K562 (cell line): ENCODE results near the gene PPP1R15B. TPM values are rescaled to one million over a fixed set of nuclear protein-coding genes. Genes with fewer than 3 reads are reported as not detected.

ENCODE experiments used
- ATAC-seq: fragments of 200-7000 bp; cut with Tn5 transposase; 3 replicates; pipeline ENCODE4 v1.9.1; 2020; ENCODE audit warnings: moderate library complexity
- BruUV-seq: library from RNA; stranded (reverse); fragments of 400-500 nt; replicated peaks from 2 replicates; lab custom pipeline; 2021; lab: Mats Ljungman, UMichigan
- CTCF ChIA-PET: fragments of 300-600 bp; formaldehyde crosslinking; extraction: SDS; loops from one replicate; lab custom pipeline; 2021; ENCODE audit warnings: low intra/inter-chr PET ratio; lab: Yijun Ruan, JAX
- POLR2A ChIA-PET: fragments of 300-600, 350-650 bp; sonication (Branson Sonifier 250); formaldehyde crosslinking; extraction: SDS; loops from one replicate; lab custom pipeline; 2021; ENCODE audit warnings: antibody characterized with exemption, inconsistent platforms; lab: Yijun Ruan, JAX
- DNase-seq, 4 experiments: peaks; one replicate each; pipeline versions ENCODE4 v3.0.0 to v3.0.0-alpha.2; 2011 to 2018; ENCODE audit warnings: low spot score in 3 of 4, mixed read lengths in 3 of 4; ENCODE audit errors: extremely low read depth in 1 of 4
- FAIRE-seq: peaks from 2 replicates; lab custom pipeline; 2011; peaks lifted over from hg19 to GRCh38; lab: Jason Lieb, UNC
- H2AFZ ChIP-seq: 2 replicates; pipeline ENCODE4 v1.6.0; 2011; ENCODE audit warnings: low read depth, low read length, control low read depth, inconsistent platforms
- H3K27ac ChIP-seq: fragments of 200-600 bp; 3 replicates; pipeline ENCODE4 v1.8.0; 2011; ENCODE audit warnings: low read depth, mild to moderate bottlenecking, control low read depth, inconsistent platforms, low read length, moderate library complexity, mixed read lengths; ENCODE audit errors: extremely low read depth
- H3K27me3 ChIP-seq, 2 experiments: fragments of 300-600 bp in 1 of 2; 2 replicates in 1 of 2; 3 replicates in 1 of 2; pipeline versions ENCODE4 v1.6.0 to v1.8.0; 2011; ENCODE audit warnings: inconsistent platforms in 2 of 2, low read length in 2 of 2, mild to moderate bottlenecking in 1 of 2, mixed read lengths in 1 of 2, moderate library complexity in 1 of 2; ENCODE audit not compliant: control insufficient read depth in 2 of 2, insufficient read depth in 2 of 2
- H3K36me3 ChIP-seq: fragments of 300-600 bp; 3 replicates; pipeline ENCODE4 v1.8.0; 2011; ENCODE audit warnings: mild to moderate bottlenecking, low read length, inconsistent platforms; ENCODE audit not compliant: control insufficient read depth, insufficient read depth
- H3K4me1 ChIP-seq, 2 experiments: fragments of 200-600 bp in 1 of 2; replicated peaks in 1 of 2; 2 replicates in 1 of 2; 3 replicates in 1 of 2; pipeline versions ENCODE4 v1.5.1 to v1.8.0; 2011; ENCODE audit warnings: inconsistent platforms in 2 of 2, low read length in 2 of 2, mild to moderate bottlenecking in 1 of 2, mixed read lengths in 1 of 2, moderate library complexity in 1 of 2; ENCODE audit not compliant: control insufficient read depth in 2 of 2, insufficient read depth in 2 of 2
- H3K4me2 ChIP-seq: 2 replicates; pipeline ENCODE4 v1.6.1; 2011; ENCODE audit warnings: low read length, control low read depth, inconsistent platforms, mixed read lengths; ENCODE audit not compliant: insufficient read depth
- H3K4me3 ChIP-seq: fragments of 200-600 bp; sonication (generic), shearing (Covaris generic); 2 replicates; pipeline ENCODE4 v1.5.1; 2016; ENCODE audit warnings: control low read depth, inconsistent platforms
- H3K79me2 ChIP-seq: fragments of 200-600 bp; 3 replicates; pipeline ENCODE4 v1.8.0; 2011; ENCODE audit warnings: low read length, inconsistent platforms; ENCODE audit not compliant: control insufficient read depth, insufficient read depth
- H3K9ac ChIP-seq, 2 experiments: 2 replicates each; pipeline versions ENCODE4 v1.6.0 to v1.6.1; 2011; ENCODE audit warnings: low read depth in 2 of 2, low read length in 2 of 2, control low read depth in 1 of 2, inconsistent platforms in 1 of 2, mild to moderate bottlenecking in 1 of 2, mixed read lengths in 1 of 2; ENCODE audit not compliant: insufficient read depth in 1 of 2
- H3K9me1 ChIP-seq: one replicate; pipeline ENCODE4 v1.6.0; 2011; ENCODE audit warnings: inconsistent platforms, mild to moderate bottlenecking, low read length, moderate library complexity; ENCODE audit not compliant: control insufficient read depth, insufficient read depth
- H3K9me3 ChIP-seq: replicated peaks from 2 replicates; pipeline ENCODE4 v1.5.1; 2011; ENCODE audit warnings: low read depth, low read length, inconsistent platforms; ENCODE audit not compliant: control insufficient read depth, insufficient read depth
- H4K20me1 ChIP-seq: replicated peaks from 2 replicates; pipeline ENCODE4 v1.6.1; 2011; ENCODE audit warnings: low read length, inconsistent platforms, mixed read lengths; ENCODE audit not compliant: control insufficient read depth, insufficient read depth
- ARID1B ChIP-seq: fragments of 450-650 bp; IDR thresholded peaks from 2 replicates; pipeline ENCODE4 v1.6.1; 2016; ENCODE audit warnings: antibody characterized with exemption, mild to moderate bottlenecking, inconsistent platforms
- CBFA2T2 ChIP-seq: fragments of 450-650 bp; conservative IDR thresholded peaks from 2 replicates; pipeline ENCODE4 v1.6.1; 2017; ENCODE audit warnings: mild to moderate bottlenecking
- CBFA2T3 ChIP-seq: fragments of 450-650 bp; IDR thresholded peaks from 2 replicates; pipeline ENCODE4 v1.6.1; 2017
- CBX3 ChIP-seq, 2 experiments: IDR thresholded peaks; 1 replicate in 1 of 2; 2 replicates in 1 of 2; pipeline ENCODE4 v1.6.1; 2012; ENCODE audit warnings: inconsistent platforms in 2 of 2, low read length in 2 of 2, borderline replicate concordance in 1 of 2, control low read depth in 1 of 2
- GABPA ChIP-seq: fragments of 200-800 bp; sonication (Bioruptor generic); conservative IDR thresholded peaks from 2 replicates; pipeline ENCODE4 v1.6.1; 2016; ENCODE audit warnings: low read depth, missing genetic modification characterization, missing compliant biosample characterization
- L3MBTL2 ChIP-seq: fragments of 450-650 bp; IDR thresholded peaks from 2 replicates; pipeline ENCODE4 v1.6.1; 2016; ENCODE audit warnings: mild to moderate bottlenecking, moderate library complexity
- SMARCA4 ChIP-seq: fragments of 450-650 bp; IDR thresholded peaks from 2 replicates; pipeline ENCODE4 v1.6.1; 2016
- TAL1 ChIP-seq: fragments of 450-650 bp; IDR thresholded peaks from 2 replicates; pipeline ENCODE4 v1.6.1; 2016; ENCODE audit warnings: mild to moderate bottlenecking
- TCF3 ChIP-seq: sonication (generic); formaldehyde crosslinking; IDR thresholded peaks from 2 replicates; pipeline ENCODE4 v1.4.0; 2020; ENCODE audit warnings: mild to moderate bottlenecking, missing genetic modification reagents
- TCF7 ChIP-seq: sonication (generic); IDR thresholded peaks from 2 replicates; pipeline ENCODE4 v1.6.1; 2016; ENCODE audit warnings: antibody characterized with exemption, borderline replicate concordance
- TEAD4 ChIP-seq, 2 experiments: sonication (generic) in 1 of 2; formaldehyde crosslinking in 1 of 2; IDR thresholded peaks; 2 replicates each; pipeline versions ENCODE4 v1.6.1 to v1.8.0; 2012 to 2022; ENCODE audit warnings: borderline replicate concordance in 1 of 2, inconsistent platforms in 1 of 2, low read length in 1 of 2, mild to moderate bottlenecking in 1 of 2, missing genetic modification reagents in 1 of 2
- ZNF668 ChIP-seq: fragments of 250-450 bp; sonication (Bioruptor Pico); IDR thresholded peaks from 2 replicates; pipeline ENCODE4 v1.8.0; 2022; ENCODE audit warnings: mild to moderate bottlenecking, inconsistent platforms
- WGBS: fragments of 100-300 bp; shearing (Covaris generic); methylation state at CpG from one replicate; pipeline ENCODE4 v1.1.6; 2016; ENCODE audit warnings: low coverage, mixed read lengths; ENCODE audit not compliant: insufficient coverage; ENCODE audit errors: missing lambda C conversion rate; 5-methylcytosine and 5-hydroxymethylcytosine counted together
- in situ Hi-C: fragments of 300-500 bp; cut with MboI; formaldehyde crosslinking; loops from 4 replicates; pipeline ENCODE4 v1.15.0; 2018; ENCODE audit warnings: inconsistent platforms, mixed read lengths
- intact Hi-C: fragments of 100-400 bp; cut with micrococcal nuclease; formaldehyde crosslinking; loops from 2 replicates; pipeline ENCODE4 v1.14.2; 2022
- polyA plus RNA-seq, 8 experiments: library from polyadenylated mRNA; depleted of rRNA in 4 of 8; stranded (reverse) in 5 of 8; unstranded in 3 of 8; fragments of >200 nt; fragmentation: Nextera tagmentation in 2 of 8; fragmentation: Illumina TruSeq in 1 of 8; extraction: Ambion mirVana in 2 of 8; extraction: Trizol in 1 of 8; gene quantifications; 2 replicates each; pipeline versions ENCODE4 v1.2.1 to v1.2.3, GENCODE V29; 2011 to 2014; ENCODE audit warnings: inconsistent platforms in 1 of 8, missing spikeins in 1 of 8
- total RNA-seq, 7 experiments: library from RNA; depleted of rRNA in 6 of 7; stranded (reverse); fragments of >200 nt in 6 of 7; fragmentation: Illumina TruSeq in 2 of 7; extraction: Trizol in 2 of 7; gene quantifications; 2 replicates each; pipeline versions ENCODE4 v1.2.1 to v1.2.3, GENCODE V29; 2011 to 2021; ENCODE audit warnings: low replicate concordance in 1 of 7
- TF ChIP-seq, protein P1 (sequence below): sonication (generic); formaldehyde crosslinking; IDR thresholded peaks from 2 replicates; pipeline ENCODE4 v1.9.0; 2022; ENCODE audit warnings: mild to moderate bottlenecking, missing genetic modification reagents

PPP1R15B gene
- total and polyA plus RNA-seq, 9 of the 15 experiments (the other 6 are each of a cell fraction or from before 2014, with no cell fraction given): 17.0 to 48.1 (median 30.8) TPM

DNA sequence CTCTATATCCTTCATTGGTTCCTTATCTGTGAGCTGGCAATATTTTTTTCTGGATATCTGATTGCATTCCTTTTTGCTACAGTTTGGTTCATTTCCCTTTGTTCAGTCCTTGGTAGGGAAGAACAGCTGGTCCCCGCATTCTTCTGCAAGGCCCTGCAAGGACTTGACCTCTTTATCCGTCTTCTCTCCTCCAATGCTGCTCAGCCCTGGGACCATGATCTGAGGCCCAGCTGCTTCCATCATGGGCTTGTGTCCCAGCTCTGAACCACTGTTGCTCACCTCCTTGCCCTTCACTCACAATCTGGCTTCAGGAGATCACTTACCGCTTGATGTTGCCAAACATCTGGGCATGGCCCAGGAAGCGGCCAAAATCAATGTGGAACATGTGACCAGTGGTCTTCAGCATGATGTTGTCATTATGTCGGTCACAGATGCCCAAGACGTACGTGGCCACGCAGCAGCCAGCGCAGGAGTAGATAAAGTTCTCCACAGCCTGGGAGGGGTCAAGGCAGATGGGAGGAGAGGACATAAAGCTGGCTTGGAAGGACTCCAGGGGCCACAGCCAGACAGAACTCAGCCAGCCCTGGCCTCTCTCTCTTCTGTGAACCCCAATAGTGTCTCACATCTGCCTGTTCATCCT is 22.6 kb upstream of the PPP1R15B start (continued):
- TF ChIP-seq, protein P1, sequence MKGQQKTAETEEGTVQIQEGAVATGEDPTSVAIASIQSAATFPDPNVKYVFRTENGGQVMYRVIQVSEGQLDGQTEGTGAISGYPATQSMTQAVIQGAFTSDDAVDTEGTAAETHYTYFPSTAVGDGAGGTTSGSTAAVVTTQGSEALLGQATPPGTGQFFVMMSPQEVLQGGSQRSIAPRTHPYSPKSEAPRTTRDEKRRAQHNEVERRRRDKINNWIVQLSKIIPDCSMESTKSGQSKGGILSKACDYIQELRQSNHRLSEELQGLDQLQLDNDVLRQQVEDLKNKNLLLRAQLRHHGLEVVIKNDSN (CRISPR knock-in tag): peak; percentile 43; the same call in 1 of the 2 replicates
- TF ChIP-seq SMARCA4 (no peak), ZNF668 (CRISPR knock-in tag) (no peak)

DNA sequence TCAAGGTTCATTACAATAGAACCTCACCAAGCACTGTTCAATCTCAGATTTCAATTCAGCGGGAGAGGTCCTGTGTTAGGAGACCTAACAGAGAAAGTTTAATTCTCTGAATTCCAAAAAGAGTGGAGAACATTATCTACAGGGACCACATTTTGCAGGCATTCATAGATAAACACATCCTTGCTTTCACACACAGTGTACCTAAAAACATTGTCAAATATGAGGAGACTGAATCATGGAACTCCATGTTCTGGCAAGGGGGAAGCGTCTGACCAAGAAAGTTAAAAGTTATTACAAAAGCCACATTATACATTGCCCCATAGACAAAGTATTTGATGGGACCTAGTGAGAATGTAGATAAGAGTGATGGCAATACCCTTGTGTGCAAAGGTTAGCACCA is 21.1 kb upstream of the PPP1R15B start:
- no TSS peak for BruUV-seq
- intact Hi-C loops: no loop called here
- DNase-seq: no peak
- TF ChIP-seq CBFA2T3: peak; percentile 52
- TF ChIP-seq GABPA (tag): no peak
- TF ChIP-seq TCF7: no peak
- TF ChIP-seq TAL1: peak; percentile 59
- TF ChIP-seq TEAD4 (IDR thresholded peaks at IDR 0.05; ENCODE audit: low read length): peak; percentile 26; the same call in 1 of the 2 replicates
- no peak for TF ChIP-seq TEAD4 (CRISPR knock-in tag; IDR thresholded peaks at IDR 0.05; ENCODE audit: borderline replicate concordance)
- peak; percentile 43; the same call in 1 of the 2 replicates for TF ChIP-seq ARID1B
- TF ChIP-seq CBFA2T2: peak; percentile 34; the same call in 1 of the 2 replicates
- no peak for TF ChIP-seq CBX3 (IDR thresholded peaks at IDR 0.05; ENCODE audit: borderline replicate concordance in 1 of 2, low read length in 2 of 2)
- peak; percentile 75 for TF ChIP-seq TCF3 (CRISPR knock-in tag)
- TF ChIP-seq L3MBTL2: no peak
- TF ChIP-seq, all 486 proteins: peak for 6
- Histone ChIP-seq H3K9me3 (no peaks in the 10 kb centered on the region), H4K20me1 (peaks cover 7% of the 10 kb centered on the region; the same call in 1 of the 2 replicates), H2AFZ (no peak overlapping the region), H3K79me2 (no peaks in the 10 kb centered on the region), H3K9ac (no peak overlapping the region), H3K4me2 (no peak overlapping the region), H3K9me1 (no peaks in the 10 kb centered on the region), H3K27me3 (peaks cover 24 to 44% of the 10 kb centered on the region in 2 experiments), H3K4me3 (no peak overlapping the region), H3K27ac (no peak overlapping the region), H3K4me1 (peaks cover 0 to 4% of the 10 kb centered on the region in 2 experiments; a peak in 3 of 5 replicates), H3K36me3 (no peaks in the 10 kb centered on the region)
- in situ Hi-C loops: loop anchor here (10.0 kb wide), 1 partner anchor 372 kb away; no protein-coding TSS in a partner anchor
- ChIA-PET CTCF (interaction anchor here (0.5 to 3.6 kb wide), 4 partner anchors 61 to 374 kb away, joined by 3 to 28 read pairs (median 6); partner anchors contain the start of gene PIK3C2B), POLR2A (interaction anchor here (0.6 to 1.9 kb wide), 3 partner anchors 13 to 22 kb away, joined by 4 to 9 read pairs (median 5); no protein-coding TSS in a partner anchor)
- 7% methylated on average over 2 of the region's 2 CpGs for WGBS
- FAIRE-seq (no peak), ATAC-seq (no peak)
